ENCODE data around the gene CHAT.
"Not testable (repeated sequence)": the region's sequence is repeated elsewhere in the genome, so short reads cannot be mapped to it uniquely, and the experiment has no call there.

The CHAT gene

DNA sequence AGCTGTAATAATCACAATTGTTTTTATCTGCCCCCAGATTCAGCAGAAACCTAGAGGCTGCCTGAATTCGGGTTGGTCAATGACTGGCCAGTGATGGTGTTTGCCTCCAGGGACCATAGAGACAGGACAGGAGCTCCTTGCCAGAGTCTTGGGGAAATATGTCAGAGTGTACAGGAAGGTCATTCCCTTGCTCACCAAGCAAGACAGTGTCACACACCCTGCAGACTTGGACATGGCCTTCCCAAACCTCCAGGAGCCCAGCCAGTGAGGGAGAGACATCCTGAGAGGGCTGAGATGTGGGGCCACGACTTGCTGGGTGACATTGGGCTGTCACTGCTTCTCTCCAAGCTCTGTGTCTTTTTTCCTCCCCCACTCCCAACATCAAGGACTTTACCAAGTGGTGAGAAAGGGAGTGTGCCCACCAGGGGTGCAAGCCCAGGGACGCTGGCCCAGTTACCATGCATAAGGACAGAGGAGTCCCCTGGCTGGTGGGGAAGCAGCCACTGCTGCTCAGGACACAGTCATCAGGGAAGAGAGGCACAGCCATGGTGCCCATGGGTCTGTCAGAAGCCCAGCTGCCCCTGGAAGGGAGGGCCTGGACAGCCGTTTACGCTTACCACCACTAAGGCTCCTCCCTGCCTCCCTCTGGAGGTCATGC lies 40.3 kb downstream of the CHAT start:
- DNase-seq: no peak

DNA sequence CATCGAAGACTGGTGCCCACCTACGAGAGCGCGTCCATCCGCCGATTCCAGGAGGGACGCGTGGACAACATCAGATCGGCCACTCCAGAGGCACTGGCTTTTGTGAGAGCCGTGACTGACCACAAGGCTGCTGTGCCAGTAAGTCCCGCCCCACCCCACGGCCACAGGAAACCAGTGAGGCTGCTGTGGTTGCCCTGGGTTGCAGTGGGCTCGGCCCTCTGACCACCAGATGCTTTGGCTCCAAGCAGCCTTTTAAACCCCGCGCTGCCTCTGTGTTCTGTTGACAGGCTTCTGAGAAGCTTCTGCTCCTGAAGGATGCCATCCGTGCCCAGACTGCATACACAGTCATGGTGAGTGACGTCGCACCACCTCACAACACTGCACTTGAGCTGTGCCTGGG lies 41.3 kb downstream of the CHAT start:
- no peak for DNase-seq

DNA sequence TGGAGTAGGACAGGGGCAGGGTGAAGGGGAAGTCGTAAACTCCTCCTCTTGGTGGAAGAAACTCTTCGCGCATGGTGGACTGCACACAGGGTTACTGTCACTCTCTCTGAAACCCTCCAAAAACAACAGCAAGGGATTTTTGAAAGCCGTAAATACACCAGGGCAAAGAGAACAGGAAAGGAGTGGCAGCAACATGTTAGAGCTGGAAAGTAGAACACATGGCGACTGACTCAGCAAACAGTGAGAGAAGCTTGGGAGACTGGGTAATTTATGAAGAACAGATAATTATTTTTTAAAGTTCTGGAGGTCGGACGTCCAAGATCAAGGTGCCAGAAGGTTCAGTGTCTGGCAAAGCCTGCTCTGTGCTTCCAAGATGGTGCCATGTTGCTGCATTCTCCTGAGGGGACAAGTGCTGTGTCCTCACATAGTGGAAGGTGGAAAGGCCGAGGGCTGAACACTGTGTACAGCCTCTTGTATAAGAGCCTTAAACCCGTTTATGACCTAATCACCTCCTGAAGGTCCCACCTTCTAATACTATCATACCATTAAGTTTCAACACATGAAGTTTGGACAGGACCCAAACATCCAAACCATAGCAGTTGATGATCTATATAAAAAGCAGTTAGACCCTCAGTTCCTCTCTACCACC lies 43.1 kb downstream of the CHAT start:
- no peak for DNase-seq

DNA sequence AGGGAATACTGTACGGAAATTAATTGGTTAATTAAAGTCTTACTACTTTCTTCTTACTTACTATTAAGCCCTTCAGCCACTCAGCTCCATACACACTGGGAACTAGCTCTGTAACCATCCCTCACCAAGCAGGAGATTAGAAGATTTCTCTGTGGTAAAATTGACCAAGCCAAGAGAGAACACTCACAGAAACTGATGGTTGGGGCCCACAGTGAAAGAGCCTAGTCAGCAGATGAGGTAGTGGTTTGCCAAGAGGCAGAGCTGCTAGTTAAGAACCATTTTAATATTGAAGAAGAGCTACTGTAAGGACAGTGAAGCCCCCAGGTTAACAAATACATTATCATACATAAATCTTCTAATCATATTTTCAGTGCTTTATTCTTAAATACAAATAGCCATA lies 43.8 kb downstream of the CHAT start:
- DNase-seq: no peak

DNA sequence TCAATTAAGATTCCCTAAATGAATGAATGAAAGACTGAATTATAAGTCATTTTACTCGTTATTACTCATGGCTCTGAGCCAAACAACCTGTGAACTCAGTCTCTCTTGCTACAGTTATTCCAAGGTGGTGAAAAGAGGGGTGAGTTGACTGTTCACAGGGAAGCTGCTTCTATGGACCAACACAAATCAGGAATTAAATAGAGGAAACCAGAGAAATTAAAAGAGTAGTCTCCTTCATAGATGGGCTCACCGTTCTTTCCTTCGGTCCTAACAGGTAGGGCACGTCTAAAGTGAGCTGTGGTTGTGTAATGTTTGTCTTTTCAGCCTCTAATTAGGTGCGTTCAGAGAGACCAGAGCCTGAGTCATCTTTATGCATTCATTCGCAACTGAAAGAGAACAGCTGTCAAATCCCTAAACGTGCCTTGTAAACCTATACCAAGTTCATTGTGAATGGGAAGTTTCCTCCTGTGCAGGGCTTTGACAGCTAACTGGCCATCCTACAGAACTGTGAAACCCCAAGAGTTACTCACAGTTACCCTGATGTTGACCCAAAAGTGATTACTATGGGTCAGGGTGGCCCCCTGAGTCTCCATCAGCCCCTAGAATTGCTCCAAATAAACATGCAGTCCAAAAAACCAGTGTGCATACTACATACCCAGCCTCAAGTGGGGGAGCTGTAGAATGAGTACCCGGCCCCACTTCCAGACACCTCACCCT lies 47.5 kb downstream of the CHAT start:
- DNase-seq: no peak

DNA sequence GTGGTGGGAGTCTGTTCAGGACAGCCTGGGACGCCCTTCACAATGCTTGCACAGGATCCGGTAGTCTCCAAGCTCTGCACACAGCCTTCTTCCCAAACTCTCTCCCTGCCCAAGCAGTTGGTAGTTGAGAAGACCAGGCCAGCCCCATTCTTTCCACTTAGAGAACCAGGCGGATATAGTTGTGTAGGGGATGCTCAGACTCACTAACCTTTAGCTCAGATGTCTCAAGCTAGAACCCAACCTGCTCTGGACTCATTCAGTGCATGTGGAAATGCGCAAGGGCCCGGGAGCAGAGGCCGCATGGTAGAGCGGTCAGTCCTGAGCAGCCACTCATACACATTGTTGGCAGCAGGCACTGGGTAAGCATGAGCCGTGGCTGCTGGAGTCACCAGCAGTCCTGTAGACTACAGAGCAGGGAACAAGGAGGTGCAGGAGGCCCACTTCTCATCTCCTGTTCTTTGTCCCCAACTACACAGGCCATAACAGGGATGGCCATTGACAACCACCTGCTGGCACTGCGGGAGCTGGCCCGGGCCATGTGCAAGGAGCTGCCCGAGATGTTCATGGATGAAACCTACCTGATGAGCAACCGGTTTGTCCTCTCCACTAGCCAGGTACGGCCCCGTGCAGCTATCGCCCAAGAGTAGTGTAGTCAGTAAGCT lies 48.5 kb downstream of the CHAT start:
- DNase-seq: no peak

DNA sequence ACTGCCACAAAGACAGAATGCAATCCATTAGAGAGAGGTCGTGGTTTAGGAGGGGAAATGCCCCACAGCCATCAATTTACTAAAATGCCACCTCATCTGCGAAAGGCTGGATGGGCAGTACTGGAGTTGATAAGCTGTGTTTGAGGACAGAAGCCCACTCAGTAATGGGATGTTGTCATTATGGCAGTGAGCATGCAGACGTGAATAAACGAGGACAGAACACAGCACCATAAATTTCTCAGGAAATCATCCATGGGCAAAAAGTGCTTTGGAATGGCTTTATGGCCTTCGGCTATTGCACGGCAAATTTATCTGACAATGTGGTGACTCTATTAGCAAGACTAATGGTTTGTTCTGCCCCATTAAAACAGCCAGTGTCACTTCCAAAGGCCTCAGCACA lies 49.8 kb downstream of the CHAT start:
- no peak for DNase-seq

DNA sequence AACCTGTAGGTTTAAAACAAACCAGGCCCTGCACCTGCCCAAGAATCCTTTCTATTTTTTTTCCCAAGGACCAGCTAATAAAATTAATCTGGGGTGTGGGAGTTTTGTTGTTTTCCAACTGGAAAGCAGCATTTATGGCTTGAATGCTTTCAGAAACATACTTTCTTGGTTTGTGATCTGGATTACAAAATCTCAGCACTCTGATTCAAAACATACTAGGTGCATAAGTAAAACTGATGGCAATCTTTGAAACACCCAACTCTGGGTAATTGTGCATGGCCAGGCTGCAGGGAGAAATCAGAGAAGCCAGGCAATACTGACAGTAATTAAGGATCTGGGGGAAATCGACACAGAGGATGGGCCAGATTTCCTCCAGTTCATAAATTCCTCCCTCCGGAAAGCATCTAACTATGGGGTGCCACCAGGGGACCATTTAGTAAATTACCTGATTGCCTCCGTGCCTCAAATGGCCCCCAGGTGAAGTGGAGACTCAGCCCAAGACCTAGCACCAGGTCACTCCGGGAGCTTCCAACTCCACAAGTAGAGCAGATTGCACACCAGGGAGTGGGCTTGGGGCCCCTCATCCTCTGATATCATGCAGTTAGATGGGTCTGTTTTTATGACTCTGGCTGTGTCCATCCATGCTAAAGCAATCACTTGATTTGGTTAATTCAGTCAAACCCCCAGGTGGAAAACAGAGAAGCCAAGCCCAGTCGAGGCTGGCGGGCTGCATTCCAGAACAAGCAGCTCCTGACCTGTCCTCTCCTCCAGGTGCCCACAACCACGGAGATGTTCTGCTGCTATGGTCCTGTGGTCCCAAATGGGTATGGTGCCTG lies 50.4 kb downstream of the CHAT start:
- no peak for DNase-seq

DNA sequence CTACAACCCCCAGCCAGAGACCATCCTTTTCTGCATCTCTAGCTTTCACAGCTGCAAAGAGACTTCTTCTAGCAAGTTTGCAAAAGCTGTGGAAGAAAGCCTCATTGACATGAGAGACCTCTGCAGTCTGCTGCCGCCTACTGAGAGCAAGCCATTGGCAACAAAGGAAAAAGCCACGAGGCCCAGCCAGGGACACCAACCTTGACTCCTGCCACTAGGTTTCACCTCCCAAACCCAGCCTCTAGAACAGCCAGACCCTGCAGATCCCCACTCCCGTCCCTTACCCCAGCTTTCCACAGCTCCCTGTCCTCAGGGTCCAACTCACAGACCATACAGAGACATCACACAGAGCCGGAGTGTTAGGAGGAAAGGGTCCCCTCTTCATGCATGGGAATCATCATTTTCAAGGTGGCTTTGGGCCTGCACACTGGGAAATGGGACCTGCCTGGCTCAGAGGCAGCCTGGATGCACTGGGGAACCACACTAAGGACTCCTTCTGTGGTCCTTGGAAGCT lies 51.1 kb downstream of the CHAT start:
- DNase-seq: no peak

DNA sequence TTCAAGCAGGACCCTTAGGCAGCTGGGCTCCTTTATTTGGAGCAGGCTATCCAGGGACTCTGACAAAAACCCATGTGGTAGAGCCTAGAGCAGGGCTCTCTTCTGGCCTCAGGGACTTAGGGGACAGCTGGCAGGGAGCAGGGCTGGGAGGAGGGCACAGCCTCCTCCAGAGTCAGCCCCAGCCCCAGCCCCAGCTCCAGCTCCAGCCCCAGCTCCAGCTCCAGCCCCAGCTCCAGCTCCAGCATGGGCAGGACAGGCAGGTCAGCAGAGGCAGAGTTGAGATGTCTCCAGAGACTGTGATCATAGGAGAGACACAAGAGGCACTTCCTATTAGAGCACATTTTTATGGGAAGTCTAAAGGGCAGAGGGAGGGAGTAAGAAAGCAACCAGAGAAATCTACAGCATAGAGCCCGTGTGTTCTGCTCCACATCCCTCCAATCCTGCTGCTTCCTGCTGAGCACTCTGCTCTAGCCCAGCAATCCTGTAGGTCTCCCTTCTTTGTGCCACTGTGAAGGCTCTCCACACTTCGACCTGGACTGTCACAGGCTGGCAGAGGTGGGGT lies 52.3 kb downstream of the CHAT start:
- DNase-seq: no peak

DNA sequence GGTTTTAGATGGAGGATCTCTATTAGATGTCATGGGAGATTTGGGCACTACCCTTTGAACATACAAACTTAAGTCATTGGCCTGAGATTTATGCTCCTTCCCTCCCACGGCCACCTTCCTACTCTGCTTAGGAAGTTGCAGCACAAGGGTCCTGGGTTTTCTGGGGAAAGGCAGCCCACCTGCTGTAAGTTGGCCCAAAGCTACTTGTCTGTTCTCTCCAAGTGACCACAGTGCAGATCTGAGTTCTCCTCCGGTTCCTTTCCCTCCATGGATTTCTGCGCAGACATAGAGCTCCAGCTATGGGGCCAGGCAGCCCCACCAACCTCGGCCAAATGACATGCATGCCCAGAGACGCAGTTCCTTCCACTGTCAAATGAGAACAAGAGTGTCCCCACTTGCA lies 52.8 kb downstream of the CHAT start:
- DNase-seq: no peak

DNA sequence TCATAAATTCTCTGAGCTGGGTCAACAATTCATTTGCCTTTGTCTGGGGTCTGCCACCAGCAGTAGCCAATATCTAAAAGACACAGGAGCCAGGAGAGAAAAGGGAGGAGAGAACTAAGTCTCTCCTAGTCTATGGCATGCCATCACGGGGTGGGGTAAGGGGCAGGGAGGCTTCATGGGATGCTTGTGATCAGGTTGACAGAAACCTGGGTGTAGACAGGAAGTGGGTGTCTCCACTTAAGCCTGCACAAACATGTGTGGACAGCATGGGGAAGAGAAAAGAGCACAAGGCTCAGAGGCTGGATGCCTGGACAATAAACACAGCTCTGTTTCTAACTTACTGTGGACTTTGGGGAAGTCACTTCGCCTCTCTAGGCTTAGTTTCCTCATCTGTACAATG lies 54.2 kb downstream of the CHAT start:
- DNase-seq: no peak

DNA sequence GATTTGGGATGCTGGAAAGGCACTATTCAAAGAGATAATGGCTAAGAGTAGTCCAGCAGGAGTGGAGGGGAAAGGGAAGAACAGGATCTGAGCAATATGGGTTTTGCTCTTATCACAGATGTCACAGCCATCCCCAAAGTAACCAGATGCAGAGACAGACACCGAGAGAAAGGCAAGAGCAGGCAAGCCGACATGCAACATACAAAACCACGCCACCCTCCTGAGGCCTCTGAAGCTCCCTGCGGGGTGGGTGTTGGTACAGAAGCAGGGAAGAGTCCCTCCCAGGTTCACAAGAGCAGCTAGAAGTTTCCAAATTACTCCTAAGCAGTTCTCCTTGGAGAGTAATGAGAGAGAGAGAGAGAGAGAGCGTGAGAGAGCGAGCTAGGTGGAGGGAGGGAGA lies 54.8 kb downstream of the CHAT start:
- no peak for DNase-seq

DNA sequence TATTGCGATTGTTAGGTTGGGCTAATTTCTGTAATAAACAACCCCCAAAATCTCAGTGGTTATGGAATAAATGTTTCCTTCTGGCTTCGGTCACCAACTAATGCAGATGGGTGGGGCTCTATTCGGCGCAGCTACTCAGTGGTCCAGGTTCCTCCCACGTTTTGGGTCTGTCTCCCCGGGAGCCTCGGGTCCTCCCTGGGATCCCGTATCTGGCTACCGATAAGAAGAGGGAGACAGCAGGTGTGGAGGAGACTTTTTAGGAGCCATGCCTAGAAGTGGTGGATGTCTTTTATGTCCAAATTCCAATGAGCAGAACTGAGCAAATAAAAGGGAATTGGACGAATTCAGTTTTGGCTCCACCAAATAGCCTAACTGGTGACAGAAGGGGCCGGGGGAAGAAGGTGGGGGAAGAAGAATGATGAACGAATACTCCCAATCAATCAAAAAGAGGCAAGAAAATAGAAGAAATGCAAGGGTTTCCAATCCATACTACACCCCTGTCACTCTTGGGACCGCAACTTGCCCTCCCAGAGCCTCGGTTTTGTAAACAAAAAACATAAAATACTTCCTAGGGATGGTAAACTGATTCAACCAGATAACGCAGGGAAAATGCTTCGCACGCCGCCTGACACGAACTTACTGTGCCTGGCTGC lies 65.1 kb downstream of the CHAT start:
- no peak for DNase-seq

DNA sequence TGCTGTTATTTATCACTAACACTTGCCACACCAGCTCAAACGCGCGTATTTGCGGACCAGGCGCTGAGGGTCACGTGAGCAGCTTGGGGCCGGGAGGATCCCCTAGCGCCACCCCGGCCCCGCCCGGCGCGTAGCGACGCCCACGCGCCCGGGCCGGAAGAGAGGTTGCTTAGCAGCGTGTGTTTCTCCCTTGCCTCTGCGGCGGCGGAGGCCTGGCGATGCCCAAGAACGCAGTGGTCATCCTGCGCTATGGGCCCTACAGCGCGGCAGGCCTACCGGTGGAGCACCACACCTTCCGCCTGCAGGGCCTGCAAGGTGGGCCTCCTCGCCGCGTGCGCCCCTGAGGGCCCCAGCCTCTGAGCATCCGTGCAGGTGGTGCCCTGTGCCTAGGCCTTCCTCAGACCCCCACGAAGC lies 65.7 kb downstream of the CHAT start, which contains the start of gene C10orf53:
Gene C10orf53, plus strand, starts transcription at position 172 of the 414 bp plus-strand sequence. Its CDS starts 47 bp downstream, at position 219.
- DNase-seq: peak; percentile 50

DNA sequence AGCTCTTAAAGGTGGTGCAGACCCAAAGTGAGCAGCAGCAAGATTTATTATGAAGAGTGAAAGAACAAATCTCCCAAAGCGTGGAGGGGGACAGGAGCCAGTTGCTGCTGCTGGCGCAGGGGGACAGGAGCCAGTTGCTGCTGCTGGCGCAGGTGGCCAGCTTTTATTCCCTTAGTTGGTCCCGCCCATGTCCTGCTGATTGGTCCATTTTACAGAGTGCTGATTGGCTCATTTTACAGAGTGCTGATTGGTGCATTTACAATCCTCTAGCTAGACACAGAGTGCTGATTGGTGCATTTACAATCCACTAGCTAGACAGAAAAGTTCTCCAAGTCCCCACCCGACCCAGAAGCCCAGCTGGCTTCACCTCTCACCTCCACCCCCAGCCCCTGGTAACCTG lies 68.6 kb downstream of the CHAT start:
- DNase-seq: not testable (repeated sequence)

DNA sequence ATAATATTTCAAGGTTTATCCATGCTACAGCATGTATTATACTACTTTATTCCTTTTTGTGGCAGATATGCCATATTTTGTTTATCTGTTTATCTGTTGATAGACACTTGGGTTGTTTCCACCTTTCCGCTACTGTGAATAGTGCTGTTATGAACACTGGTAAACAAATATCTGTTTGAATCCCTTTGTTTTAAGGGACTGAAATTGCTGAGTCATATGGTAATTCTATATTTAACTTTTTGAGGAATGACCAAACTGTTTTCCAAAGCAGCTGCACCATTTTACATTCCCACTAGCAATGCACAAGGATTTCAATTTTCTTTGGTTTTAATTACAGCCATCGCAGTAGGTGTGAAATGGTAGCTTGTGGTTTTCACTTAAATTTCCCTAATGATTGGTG lies 69.0 kb downstream of the CHAT start:
- DNase-seq: no peak

DNA sequence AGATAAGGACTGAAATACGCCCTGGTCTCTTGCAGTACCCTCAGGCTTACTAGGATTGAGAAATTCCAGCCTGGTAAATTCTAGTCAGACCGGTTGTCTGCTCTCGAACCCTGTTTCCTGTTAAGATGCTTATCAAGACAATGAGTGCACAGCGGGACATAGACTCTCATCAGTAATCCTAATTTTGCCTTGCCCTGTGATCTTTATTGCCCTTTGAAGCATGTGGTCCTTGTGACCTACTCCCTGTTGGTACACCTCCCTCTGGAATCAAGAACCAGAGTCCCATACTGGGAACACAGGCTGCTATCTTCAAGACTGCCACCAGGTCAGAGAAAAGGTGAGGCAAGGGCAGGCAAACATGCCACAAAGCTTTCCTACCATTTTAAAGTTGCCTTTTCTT lies 72.8 kb downstream of the CHAT start:
- DNase-seq: no peak

DNA sequence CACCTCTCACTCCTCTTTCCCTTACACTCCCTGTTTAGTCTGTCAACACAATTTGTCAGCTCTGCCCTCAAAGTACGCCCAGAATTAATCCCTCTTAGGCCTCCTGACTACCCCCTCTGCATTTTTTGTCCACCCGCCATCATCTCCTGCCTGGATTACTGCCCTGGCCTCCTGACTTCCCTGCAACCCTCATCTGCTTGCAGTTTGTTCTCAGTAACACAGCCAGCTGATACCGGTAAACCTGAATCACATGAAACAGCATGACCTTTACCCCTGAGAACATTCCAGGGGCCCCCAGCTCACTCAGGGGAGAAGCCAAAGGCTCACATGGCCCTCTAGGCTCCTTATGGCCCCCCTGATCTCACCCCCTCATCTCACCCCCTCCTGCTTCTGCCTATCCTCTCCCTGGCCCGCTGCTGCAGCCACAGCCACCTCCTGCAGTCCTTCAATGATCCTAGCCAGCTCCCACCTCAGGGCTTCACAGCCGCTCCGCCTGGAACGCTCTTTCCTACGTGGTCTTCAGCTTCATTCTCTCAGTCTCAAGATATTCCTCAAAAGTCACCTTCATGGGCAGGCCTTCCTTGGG lies 74.5 kb downstream of the CHAT start:
- no peak for DNase-seq

DNA sequence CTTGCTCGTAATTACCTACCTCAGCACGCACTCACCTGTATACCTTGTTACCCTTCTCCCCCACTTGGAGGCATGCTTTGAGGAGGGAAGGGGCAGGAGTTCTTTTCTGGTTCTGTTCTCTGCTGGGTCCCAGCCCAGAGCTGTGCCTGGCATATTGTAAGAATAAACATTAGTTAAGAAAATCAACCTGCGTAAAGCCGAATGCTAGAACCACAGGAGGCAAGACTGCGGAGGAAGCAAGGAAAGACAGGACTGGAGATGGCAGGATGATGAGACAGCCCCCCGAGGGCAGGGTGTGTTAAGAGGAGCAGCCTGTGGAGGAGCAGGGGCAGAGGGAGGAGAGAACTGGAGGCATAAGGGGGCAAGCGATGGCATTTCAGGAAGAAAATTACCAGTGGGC lies 75.1 kb downstream of the CHAT start:
- DNase-seq: no peak

DNA sequence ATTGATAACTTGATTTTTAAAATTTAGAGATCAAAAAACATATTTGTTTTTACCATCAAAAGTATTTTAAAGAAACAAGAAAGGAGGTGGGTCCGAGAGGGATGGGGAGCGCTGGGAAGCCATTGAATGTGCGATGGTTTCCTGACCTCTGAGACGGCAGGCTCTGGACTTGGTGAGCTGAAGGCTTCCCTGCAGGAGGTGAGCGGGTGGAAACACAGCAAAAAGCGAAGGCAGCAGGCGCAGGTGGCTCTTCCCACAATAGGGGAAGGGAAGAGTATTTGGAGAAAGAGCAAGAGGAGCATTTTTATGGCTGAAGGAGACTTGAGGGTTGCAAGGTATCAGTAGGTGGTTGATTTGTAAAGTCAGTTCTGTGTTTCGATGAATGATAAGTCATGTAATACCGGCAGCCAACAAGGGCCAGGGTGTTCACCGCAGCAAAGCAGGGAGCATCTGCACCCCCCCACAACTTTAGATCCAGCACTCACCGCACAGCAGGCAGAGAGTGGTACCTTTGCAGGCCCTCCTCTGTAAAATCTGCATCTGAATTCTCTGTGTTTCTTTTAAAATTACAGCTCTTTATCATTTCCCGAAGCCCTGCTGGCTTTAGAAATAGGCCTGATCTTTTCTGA lies 76.2 kb downstream of the CHAT start:
- DNase-seq: no peak

Measured in suppressor macrophage treated with lipopolysaccharide for 4 hours (primary cell).